Epidermal melanocyte (primary cell): ENCODE measurements around the gene CDC42EP2.
A peak's percentile ranks its signal among the peaks of the same experiment; 100 is the strongest.

ENCODE experiments used
- DNase-seq: peaks from one replicate; pipeline ENCODE4 v3.0.0; 2011; ENCODE audit warnings: low spot score; ENCODE audit not compliant: insufficient read length

The CDC42EP2 gene, protein sequence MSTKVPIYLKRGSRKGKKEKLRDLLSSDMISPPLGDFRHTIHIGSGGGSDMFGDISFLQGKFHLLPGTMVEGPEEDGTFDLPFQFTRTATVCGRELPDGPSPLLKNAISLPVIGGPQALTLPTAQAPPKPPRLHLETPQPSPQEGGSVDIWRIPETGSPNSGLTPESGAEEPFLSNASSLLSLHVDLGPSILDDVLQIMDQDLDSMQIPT

DNA sequence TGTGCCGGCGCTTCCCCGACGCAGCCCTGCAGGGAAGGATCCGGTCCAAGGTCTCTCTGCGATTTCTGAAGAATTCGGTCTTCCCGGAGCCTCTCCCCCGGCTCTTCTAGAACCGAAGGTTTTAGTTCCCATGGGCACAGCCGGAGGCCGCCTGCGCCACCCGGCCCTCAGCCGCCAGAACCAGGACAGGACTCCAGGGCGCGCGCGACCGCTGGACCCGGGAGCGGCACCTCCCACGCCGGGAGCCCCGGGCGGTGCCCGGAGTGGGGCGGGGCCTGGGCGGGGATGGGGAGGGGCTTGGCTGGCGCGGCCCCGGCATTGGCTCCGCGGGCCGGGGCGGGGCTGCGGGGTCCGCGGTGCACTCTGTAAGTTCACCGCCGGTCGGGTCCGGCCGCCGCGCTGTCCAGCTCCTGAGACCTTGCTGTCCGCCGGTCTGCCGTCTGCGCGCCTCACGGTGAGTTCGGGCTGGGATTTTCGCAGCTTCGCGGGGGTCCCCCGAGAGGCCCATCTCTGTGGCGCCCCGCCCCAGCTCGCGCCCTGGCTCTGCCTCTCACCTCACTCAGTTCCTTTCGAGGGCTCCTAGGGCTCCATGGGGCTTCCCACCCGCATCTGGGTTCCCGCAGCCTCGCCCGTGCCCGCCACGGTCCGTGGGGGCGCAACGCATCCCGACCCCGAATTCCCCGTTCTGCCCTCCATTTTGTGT, at the start of gene CDC42EP2:
TSS of gene CDC42EP2 (plus strand) at position 366 of the 703 bp plus-strand sequence. CDS start 6,033 bp downstream, outside the sequence.
- peak; percentile 78 for DNase-seq

DNA sequence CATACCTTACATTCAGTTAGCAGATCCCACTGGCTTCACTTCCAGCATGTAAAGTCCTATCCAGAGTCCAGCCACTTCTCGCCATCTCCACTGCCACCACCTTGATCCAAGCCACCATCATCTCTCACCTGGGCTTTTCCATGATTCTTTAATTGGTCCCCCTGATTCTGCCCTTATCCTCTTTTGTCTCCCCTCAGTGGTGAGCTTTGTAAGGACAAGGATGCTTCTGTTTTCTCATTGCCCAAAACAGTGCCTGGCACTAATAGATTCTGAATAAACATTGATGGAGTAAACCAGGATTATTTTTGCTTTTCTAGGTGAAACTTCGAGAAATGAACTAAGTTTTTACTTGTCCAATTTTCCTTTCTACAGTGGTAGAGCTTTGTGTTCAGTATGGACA, 48.5 kb upstream of the CDC42EP2 start:
- DNase-seq: no peak

DNA sequence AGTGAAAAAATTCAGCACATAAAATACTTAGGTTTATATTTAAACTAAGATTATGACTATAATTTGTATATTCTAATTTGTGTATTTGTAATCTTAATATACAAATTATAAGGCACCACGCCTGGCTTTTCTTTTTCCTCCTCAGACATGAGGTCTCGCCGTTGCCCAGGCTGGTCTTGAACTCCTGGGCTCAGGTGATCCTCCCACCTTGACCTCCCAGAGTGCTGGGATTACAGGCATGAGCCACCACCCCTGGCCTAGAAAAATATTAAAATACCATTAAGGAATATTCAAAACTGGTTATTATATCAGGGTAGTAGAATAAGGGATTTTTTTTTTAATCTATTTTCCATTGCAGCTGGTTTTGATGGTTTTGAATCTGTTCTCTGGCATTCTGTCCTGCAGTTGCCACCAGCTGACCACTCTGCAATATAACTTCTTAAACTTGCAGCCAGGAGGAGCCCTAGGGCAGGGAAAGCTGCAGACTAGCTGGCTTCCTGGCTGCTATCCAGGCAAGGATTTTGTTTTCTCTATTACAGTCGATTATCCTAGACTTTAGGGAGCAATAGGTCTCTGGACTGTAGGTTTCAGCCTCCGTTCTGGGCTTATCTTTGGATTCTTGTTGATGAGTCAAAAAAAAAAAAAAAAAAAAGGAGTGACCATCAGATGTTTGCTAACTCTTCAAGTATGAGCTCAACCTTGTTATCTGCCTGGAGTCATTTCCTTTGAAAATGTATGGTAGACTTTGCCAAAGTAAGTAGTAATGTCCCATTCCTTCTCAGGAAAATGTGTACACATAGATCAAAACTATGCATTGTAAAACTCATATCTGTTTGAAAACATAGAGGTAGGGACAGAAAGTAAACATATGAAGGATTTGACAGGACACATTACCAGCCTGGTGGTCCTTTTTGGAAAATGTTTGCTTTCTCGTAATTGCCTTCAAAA, 39.7 kb upstream of the CDC42EP2 start:
- DNase-seq: peak; percentile 55

- no peak for DNase-seq
Measured at GRCh38 chr11:65275906-65276305, 38.8 kb upstream of the CDC42EP2 start.

DNA sequence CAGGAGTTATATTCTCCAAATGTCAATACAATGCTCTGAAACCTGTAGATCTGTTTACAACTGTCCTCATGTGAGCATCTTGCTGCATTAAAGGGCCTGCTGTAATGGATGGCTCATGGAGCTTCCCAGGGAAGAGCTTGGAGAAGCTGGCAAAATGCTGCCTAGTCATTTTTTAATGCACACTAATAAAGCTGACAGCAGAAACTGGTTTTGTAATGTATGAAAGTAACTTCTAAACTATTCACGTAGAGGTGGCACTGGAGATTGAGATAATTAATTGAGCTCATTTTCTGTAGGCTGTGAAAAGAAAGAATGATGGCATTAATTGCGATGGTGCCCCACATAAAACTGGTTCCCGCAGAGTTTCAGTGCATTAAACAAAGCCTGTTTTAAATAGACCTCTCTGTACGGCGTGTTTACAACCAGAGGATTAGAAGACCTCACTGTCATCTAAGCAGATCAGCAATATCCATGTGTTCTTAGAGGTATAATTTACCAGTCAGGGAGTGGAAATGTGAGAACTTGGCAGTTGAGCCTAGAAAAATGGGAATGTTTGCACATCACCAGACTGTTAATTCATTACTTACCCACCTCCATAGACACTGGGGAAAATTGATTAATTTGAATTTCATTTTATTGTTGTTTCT, 36.9 kb upstream of the CDC42EP2 start:
- DNase-seq: no peak

DNA sequence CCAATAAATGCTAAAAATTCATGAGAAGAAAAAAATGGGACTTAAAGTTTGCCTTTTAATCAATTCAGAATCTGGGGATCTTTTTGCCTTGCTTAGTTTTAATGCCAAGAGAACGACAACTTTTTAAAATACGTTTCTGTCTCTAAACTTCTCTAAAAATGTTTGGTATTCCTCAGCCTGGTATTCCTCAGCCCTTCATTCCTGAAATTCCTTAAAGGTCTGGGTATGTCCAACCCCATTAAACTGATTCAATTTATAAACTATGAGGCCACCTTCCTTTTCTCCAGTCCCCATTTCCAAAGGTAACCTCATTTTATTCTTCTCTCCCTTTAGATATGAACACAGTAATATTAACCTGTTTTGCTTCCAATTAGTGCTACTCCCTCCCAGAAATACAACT, 36.3 kb upstream of the CDC42EP2 start:
- DNase-seq: no peak

GRCh38 chr11:65279279-65279678, 35.4 kb upstream of the CDC42EP2 start:
- DNase-seq: no peak

GRCh38 chr11:65279741-65280440, 34.8 kb upstream of the CDC42EP2 start:
- DNase-seq: no peak

- no peak for DNase-seq
Measured at GRCh38 chr11:65280646-65281045, 34.0 kb upstream of the CDC42EP2 start.

- DNase-seq: no peak
Measured at GRCh38 chr11:65286686-65287085, 28.0 kb upstream of the CDC42EP2 start.

DNA sequence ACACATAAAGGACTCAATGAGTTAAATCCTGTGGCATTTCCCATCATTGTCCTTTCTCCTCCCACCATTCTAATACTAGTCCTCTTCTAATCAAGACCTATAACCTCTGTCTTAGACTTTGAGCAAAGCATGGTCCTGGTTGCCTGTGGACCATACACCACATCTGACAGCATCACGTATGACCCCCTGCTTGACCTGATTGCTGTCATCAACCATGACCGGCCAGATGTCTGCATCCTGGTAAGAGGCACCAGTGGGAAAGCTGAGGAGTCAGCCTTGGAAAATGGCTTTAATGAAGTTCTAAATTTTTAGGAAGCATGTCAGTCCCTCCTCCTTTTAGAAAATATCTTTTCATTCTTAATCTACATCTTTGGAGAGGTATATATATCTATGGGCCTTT, 27.1 kb upstream of the CDC42EP2 start:
- no peak for DNase-seq

GRCh38 chr11:65288706-65289536, 25.7 kb upstream of the CDC42EP2 start:
- no peak for DNase-seq

DNA sequence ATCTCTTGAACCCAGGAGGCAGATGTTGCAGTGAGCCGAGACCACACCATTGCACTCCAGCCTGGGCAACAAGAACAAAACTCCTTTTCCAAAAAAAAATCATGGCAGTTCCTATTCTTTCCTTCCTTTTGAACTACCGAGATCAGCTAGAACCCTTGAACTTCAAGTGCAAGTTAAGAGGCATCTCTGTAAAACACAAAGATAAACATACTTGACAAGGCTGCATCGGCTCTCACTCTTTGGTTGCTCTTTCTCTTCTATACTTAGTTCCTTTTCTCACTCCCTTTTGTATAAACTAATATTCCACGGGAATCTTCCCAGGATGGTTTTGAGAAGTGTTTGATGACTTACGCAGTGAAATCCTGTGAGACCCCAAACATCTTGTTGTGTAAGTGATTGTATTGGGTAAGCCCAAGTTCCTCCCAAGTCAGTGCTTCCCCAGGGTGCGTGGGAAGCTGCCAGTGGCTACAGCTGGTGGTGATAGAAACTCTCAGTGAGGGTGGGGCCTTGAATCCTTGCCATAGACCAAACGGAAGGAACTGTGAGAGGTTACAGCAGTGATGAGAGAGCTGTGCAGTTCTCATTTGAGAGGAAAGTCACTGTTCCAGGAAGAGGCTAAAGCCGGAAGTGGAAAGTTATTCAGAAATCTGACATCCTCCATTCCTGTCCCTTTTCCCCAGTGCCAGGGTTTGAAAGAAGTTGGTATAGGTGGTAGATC, 24.1 kb upstream of the CDC42EP2 start:
- DNase-seq: peak; percentile 52

DNA sequence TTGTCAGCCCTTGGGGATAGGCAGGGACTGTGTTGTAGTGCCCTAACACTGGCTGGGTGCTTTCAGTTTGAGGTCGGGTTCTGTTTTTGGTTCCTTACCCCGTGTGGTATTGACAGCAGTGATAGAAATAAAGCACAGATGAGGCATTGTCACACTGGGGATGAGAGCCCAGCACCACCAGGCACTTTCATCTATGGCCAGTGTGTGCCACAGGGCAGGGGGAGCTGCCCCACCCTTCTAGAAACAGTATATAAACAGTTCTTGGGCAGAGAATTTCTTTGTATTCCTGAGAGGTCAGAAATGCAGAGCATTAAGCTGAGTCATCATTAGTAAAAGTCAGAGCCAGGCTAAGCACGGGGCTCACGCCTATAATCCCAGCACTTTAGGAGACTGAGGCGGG, 23.1 kb upstream of the CDC42EP2 start:
- DNase-seq: no peak

DNA sequence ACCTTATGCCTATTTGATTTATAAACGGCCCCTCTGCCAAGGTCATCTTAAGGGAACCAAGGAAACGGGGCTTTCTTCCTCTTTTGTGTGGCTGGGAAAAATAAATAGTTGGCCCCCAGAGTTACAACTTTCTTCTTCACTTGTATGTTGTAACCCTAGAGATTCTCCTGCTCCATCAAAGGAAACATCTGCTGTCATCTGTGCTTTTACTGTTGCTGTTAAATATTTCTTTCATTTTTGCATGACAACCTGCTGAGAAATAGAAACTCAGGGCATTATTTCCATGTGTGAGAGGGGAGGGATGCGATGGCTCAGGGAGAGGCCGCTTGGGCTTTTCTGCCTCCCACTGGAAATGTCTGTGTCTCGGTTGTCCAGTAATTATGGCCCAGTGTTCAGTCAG, 21.8 kb upstream of the CDC42EP2 start:
- no peak for DNase-seq

DNA sequence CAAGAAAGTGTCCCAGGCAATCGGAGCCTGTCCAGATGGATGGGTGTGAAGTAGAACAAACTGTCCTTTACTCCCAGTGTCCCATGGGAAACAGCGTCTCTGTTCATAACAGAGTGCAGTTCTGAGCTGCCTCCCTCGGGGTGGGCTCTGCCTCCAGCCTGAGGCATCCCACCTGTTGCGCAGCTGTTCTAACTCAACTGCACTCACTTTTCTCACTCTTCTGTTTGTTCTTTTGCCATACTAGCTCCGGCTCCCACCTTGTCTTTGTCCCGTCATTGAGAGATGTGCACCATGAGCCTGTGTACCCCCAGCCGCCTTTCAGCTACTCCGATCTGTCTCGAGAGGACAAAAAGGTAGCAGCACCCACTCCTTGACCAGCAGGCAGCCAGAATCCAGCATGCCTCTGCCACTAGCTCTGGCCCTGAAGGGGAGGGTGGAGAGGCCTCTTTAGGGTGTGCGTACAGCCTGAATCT, 20.7 kb upstream of the CDC42EP2 start:
- no peak for DNase-seq

DNA sequence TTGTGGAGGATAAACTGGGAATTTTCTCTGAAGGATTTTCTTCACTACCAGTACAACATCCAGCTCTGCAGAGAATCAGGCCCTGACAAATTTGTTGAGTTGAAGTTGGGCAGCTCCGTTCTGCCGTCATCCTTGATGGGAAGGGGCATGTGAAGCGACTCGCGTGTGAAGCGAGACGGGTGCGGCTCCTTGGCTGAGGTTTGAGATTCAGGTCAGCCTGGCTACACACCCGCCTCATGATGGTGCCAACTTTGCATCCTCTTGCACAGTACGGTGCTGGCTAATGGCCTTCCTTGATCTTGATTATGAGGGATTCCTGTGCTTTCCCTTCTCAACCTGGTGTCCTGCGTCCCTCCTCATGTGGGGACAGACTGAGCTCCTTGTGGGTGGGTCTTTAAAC, 19.7 kb upstream of the CDC42EP2 start:
- DNase-seq: no peak

- no peak for DNase-seq
Measured at GRCh38 chr11:65295571-65296341, 18.9 kb upstream of the CDC42EP2 start.
